Loucy (cell line): ENCODE data around the gene IL36RN.

ENCODE experiments used
- EZH2phosphoT487 ChIP-seq: fragments of 200-600 bp; IDR thresholded peaks from 2 replicates; pipeline ENCODE4 v1.6.1; 2018; ENCODE audit warnings: antibody characterized with exemption, mild to moderate bottlenecking, moderate library complexity, borderline replicate concordance
- TF ChIP-seq, protein P1 (sequence below): fragments of 200-600 bp; sonication (generic); conservative IDR thresholded peaks from 2 replicates; pipeline ENCODE4 v1.5.1; 2014; ENCODE audit warnings: mild to moderate bottlenecking, antibody characterized with exemption, low read length

DNA sequence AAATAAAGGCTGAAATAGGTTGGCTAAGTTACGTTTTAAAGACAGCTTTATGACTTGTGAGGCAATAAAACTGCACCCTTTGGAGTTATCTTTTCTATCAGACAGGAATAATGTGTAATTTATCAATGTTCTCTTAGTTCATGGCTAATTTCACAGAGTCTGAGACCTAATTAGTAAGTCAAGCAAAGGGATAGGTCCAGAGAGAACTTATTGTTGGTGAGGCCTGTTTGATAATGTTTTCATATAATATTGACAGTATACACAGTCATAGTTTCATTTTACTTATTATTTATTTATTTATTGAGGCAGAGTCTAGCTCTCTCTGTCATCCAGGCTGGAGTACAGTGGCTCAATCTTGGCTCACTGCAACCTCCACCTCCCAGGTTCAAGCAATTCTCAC is 1.9 kb upstream of the IL36RN start:
- TF ChIP-seq, protein P1, sequence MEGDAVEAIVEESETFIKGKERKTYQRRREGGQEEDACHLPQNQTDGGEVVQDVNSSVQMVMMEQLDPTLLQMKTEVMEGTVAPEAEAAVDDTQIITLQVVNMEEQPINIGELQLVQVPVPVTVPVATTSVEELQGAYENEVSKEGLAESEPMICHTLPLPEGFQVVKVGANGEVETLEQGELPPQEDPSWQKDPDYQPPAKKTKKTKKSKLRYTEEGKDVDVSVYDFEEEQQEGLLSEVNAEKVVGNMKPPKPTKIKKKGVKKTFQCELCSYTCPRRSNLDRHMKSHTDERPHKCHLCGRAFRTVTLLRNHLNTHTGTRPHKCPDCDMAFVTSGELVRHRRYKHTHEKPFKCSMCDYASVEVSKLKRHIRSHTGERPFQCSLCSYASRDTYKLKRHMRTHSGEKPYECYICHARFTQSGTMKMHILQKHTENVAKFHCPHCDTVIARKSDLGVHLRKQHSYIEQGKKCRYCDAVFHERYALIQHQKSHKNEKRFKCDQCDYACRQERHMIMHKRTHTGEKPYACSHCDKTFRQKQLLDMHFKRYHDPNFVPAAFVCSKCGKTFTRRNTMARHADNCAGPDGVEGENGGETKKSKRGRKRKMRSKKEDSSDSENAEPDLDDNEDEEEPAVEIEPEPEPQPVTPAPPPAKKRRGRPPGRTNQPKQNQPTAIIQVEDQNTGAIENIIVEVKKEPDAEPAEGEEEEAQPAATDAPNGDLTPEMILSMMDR = no peak
- TF ChIP-seq EZH2phosphoT487 = no peak
